ENCODE measurements around the gene ROBO1. TPM values are rescaled to one million over a fixed set of nuclear protein-coding genes. Genes with fewer than 3 reads are reported as not detected.

Gene ROBO1
- total RNA-seq, 1 experiment from 2014 or later: 67.6 TPM

- Histone ChIP-seq H3K27ac (ENCODE audit: low read depth, low read length, poor library complexity, severe bottlenecking) (no peak overlapping the region), H3K4me3 (ENCODE audit: low read depth, low read length, poor library complexity, severe bottlenecking) (no peak overlapping the region), H3K9me3 (ENCODE audit: low read depth, low read length, poor library complexity, severe bottlenecking) (no peaks in the 10 kb centered on the region), H3K36me3 (ENCODE audit: insufficient read depth, low read length, poor library complexity, severe bottlenecking) (no peaks in the 10 kb centered on the region), H3K4me1 (ENCODE audit: insufficient read depth, low read length, poor library complexity, severe bottlenecking) (peaks cover 10% of the 10 kb centered on the region), H3K27me3 (replicated peaks; ENCODE audit: insufficient read depth, low read depth, low read length, poor library complexity) (no peaks in the 10 kb centered on the region)
- no peak for DNase-seq (ENCODE audit: low spot score)
- CTCF ChIA-PET: no interaction called here
- POLR2A ChIA-PET (ENCODE audit: low non-redundant PET): no interaction called here
- BruUV-seq (replicated peaks): no TSS peak
- intact Hi-C loops (cut with micrococcal nuclease; ENCODE audit: unreplicated experiment): no loop called here
- TF ChIP-seq EZH2 (IDR thresholded peaks at IDR 0.05; ENCODE audit: borderline replicate concordance, low read depth, low read length, poor library complexity, severe bottlenecking): no peak
- TF ChIP-seq, protein P1, sequence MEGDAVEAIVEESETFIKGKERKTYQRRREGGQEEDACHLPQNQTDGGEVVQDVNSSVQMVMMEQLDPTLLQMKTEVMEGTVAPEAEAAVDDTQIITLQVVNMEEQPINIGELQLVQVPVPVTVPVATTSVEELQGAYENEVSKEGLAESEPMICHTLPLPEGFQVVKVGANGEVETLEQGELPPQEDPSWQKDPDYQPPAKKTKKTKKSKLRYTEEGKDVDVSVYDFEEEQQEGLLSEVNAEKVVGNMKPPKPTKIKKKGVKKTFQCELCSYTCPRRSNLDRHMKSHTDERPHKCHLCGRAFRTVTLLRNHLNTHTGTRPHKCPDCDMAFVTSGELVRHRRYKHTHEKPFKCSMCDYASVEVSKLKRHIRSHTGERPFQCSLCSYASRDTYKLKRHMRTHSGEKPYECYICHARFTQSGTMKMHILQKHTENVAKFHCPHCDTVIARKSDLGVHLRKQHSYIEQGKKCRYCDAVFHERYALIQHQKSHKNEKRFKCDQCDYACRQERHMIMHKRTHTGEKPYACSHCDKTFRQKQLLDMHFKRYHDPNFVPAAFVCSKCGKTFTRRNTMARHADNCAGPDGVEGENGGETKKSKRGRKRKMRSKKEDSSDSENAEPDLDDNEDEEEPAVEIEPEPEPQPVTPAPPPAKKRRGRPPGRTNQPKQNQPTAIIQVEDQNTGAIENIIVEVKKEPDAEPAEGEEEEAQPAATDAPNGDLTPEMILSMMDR (conservative IDR thresholded peaks at IDR 0.05; ENCODE audit: low read depth, low read length): no peak
These were observed 947.3 kb downstream of the ROBO1 start for GRCh38 chr3:78820542-78820941.

- no TSS peak for BruUV-seq (replicated peaks)
- intact Hi-C loops (cut with micrococcal nuclease; ENCODE audit: unreplicated experiment): no loop called here
- TF ChIP-seq, protein P1 (conservative IDR thresholded peaks at IDR 0.05; ENCODE audit: low read depth, low read length): no peak
- TF ChIP-seq EZH2 (IDR thresholded peaks at IDR 0.05; ENCODE audit: borderline replicate concordance, low read depth, low read length, poor library complexity, severe bottlenecking): no peak
These were observed 949.4 kb downstream of the ROBO1 start for GRCh38 chr3:78818161-78818985.

DNA sequence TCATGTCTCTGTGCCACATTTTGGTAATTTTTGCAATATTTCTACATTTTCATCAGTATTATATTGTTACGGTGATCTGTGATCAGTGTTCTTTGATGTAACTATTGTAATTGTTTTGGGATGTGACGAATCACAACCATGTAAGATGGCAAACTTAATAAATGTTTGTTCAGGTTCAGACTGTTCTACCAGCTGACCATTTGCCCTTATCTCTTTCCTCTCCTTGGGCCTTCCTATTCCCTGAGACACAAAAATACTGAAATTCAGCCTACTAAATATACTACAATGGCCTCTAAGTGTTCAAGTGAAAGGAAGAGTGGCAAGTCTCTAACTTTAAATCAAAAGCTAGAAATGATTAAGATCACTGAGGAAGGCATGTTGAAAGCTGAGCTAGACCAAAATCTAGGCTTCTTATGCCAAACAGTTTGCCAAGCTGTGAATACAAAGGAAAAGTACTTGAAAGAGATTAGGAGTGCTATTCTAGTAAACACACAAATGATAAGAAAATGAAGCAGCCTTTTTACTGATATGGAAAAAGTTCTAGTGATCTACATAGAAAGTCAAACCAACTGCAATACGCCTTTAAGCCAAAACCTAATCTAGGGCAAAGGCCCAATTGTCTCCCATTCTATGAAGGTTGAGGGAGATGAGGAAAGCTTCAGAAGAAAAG lies 952.8 kb downstream of the ROBO1 start:
- Histone ChIP-seq H3K4me1 (ENCODE audit: insufficient read depth, low read length, poor library complexity, severe bottlenecking) (peaks cover 11% of the 10 kb centered on the region), H3K4me3 (ENCODE audit: low read depth, low read length, poor library complexity, severe bottlenecking) (no peak overlapping the region), H3K9me3 (ENCODE audit: low read depth, low read length, poor library complexity, severe bottlenecking) (no peaks in the 10 kb centered on the region), H3K36me3 (ENCODE audit: insufficient read depth, low read length, poor library complexity, severe bottlenecking) (no peaks in the 10 kb centered on the region), H3K27ac (ENCODE audit: low read depth, low read length, poor library complexity, severe bottlenecking) (no peak overlapping the region), H3K27me3 (replicated peaks; ENCODE audit: insufficient read depth, low read depth, low read length, poor library complexity) (no peaks in the 10 kb centered on the region)
- ChIA-PET POLR2A (ENCODE audit: low non-redundant PET) (no interaction called here), CTCF (no interaction called here)
- intact Hi-C loops (cut with micrococcal nuclease; ENCODE audit: unreplicated experiment): no loop called here
- no TSS peak for BruUV-seq (replicated peaks)
- TF ChIP-seq, protein P1 (conservative IDR thresholded peaks at IDR 0.05; ENCODE audit: low read depth, low read length): no peak
- no peak for TF ChIP-seq EZH2 (IDR thresholded peaks at IDR 0.05; ENCODE audit: borderline replicate concordance, low read depth, low read length, poor library complexity, severe bottlenecking)
- no peak for DNase-seq (ENCODE audit: low spot score)

More at GRCh38 chr3:78818161-78818985, 949.4 kb downstream of the ROBO1 start:
- H3K4me1 ChIP-seq (ENCODE audit: insufficient read depth, low read length, poor library complexity, severe bottlenecking): peaks cover 9% of the 10 kb centered on the region
- no peak overlapping the region for H3K27ac ChIP-seq (ENCODE audit: low read depth, low read length, poor library complexity, severe bottlenecking)
- no peaks in the 10 kb centered on the region for H3K27me3 ChIP-seq (replicated peaks; ENCODE audit: insufficient read depth, low read depth, low read length, poor library complexity)
- POLR2A ChIA-PET (ENCODE audit: low non-redundant PET): no interaction called here
- H3K36me3 ChIP-seq (ENCODE audit: insufficient read depth, low read length, poor library complexity, severe bottlenecking): no peaks in the 10 kb centered on the region
- H3K9me3 ChIP-seq (ENCODE audit: low read depth, low read length, poor library complexity, severe bottlenecking): no peaks in the 10 kb centered on the region
- H3K4me3 ChIP-seq (ENCODE audit: low read depth, low read length, poor library complexity, severe bottlenecking): no peak overlapping the region
- DNase-seq (ENCODE audit: low spot score): no peak
- CTCF ChIA-PET: no interaction called here

Data from A673 (cell line).